Transverse colon (tissue), 4 donors: ENCODE measurements around the gene CBARP.

Source experiments
- EP300 ChIP-seq: sonication (generic); formaldehyde crosslinking; IDR thresholded peaks from one replicate; pipeline ENCODE4 v1.6.1; 2017; ENCODE audit warnings: antibody characterized with exemption, low read depth
- POLR2A ChIP-seq: fragments of 450-650 bp; IDR thresholded peaks from one replicate; pipeline ENCODE4 v1.6.1; 2016; ENCODE audit warnings: antibody characterized with exemption, mild to moderate bottlenecking, moderate library complexity
- POLR2AphosphoS5 ChIP-seq, 3 donors: sonication (generic); formaldehyde crosslinking; IDR thresholded peaks; one replicate each; pipeline ENCODE4 v1.6.1; 2016; ENCODE audit warnings: antibody characterized with exemption in 3 of 3
- TF ChIP-seq, protein P1 (sequence below), 5 experiments: fragments of 200-600 bp in 3 of 5; fragments of 450-650 bp in 2 of 5; sonication (generic) in 3 of 5; IDR thresholded peaks; 1 replicate in 2 of 5; 2 replicates in 3 of 5; pipeline ENCODE4 v1.5.1; 2016 to 2017; ENCODE audit warnings: antibody characterized with exemption in 5 of 5, inconsistent platforms in 3 of 5, mild to moderate bottlenecking in 2 of 5, moderate library complexity in 1 of 5

DNA sequence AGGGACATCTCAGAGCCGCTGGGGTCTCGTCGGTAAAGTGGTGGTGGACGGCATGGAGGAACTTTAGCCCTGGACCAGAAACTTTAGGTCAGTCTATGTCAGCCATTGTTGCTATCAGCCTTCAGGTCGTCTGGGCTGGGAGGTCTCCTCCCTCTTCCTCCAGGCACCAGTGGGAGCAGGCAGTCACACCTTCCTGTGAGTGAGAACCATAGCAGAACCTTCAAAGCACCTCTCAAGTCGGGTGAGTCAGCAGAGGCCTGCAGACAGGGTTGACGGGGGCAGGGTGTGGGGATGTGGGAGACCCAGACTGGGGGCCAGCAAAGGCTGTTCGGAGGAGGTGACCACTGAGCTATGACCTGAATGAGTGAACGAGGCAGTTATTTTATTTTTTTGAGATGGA, 48.4 kb downstream of the CBARP start:
- TF ChIP-seq, protein P1, sequence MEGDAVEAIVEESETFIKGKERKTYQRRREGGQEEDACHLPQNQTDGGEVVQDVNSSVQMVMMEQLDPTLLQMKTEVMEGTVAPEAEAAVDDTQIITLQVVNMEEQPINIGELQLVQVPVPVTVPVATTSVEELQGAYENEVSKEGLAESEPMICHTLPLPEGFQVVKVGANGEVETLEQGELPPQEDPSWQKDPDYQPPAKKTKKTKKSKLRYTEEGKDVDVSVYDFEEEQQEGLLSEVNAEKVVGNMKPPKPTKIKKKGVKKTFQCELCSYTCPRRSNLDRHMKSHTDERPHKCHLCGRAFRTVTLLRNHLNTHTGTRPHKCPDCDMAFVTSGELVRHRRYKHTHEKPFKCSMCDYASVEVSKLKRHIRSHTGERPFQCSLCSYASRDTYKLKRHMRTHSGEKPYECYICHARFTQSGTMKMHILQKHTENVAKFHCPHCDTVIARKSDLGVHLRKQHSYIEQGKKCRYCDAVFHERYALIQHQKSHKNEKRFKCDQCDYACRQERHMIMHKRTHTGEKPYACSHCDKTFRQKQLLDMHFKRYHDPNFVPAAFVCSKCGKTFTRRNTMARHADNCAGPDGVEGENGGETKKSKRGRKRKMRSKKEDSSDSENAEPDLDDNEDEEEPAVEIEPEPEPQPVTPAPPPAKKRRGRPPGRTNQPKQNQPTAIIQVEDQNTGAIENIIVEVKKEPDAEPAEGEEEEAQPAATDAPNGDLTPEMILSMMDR (IDR thresholded peaks at IDR 0.05), result no peak
- TF ChIP-seq EP300 (no peak), POLR2A (no peak), POLR2AphosphoS5 (IDR thresholded peaks at IDR 0.05) (no peak)
